RWPE1 (cell line): ENCODE data around the gene TMEM186.
"Not testable (repeated sequence)": the region's sequence is repeated elsewhere in the genome, so short reads cannot be mapped to it uniquely, and the experiment has no call there.

Experiments
- CTCF ChIA-PET: fragments of 350-600 bp; sonication (Branson Sonifier 250); formaldehyde crosslinking; extraction: SDS; loops from one replicate; lab custom pipeline; 2021; lab: Yijun Ruan, JAX
- POLR2A ChIA-PET: fragments of 400-600 bp; formaldehyde crosslinking; extraction: SDS; loops from one replicate; lab custom pipeline; 2020; ENCODE audit warnings: antibody characterized with exemption; ENCODE audit not compliant: low non-redundant PET; lab: Yijun Ruan, JAX
- DNase-seq: peaks from one replicate; pipeline ENCODE4 v3.0.0; 2012; ENCODE audit warnings: low spot score
- H3K27ac ChIP-seq: fragments of 450-650 bp; 2 replicates; pipeline ENCODE4 v1.5.1; 2017
- CTCF ChIP-seq: fragments of 450-650 bp; conservative IDR thresholded peaks from 2 replicates; pipeline ENCODE4 v1.5.1; 2017; ENCODE audit warnings: low read depth, mild to moderate bottlenecking

The TMEM186 gene

GRCh38 chr16:8808613-8809353 is 11.3 kb upstream of the TMEM186 start:
- no peak overlapping the region for H3K27ac ChIP-seq
- ChIA-PET CTCF (no interaction called here), POLR2A (no interaction called here)
- DNase-seq = no peak
- no peak for TF ChIP-seq CTCF

DNA sequence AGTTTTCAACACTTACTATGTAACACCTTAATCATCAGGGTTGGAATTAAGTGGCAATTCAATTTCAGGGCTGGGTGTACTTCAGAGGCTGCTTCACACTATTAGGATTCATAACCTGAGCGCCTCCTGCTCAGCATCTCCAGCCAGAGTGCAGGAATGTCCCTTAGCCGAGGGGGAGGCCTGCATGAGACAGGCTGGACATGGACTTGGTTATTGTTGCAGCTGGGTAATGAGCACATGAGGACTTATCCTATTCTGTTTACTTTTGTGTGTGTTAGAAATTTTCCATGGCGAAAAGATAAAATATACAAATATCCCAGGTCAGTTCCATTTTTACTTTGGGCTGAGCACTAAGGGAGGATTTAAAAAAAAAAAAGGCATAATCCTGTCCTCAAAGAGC is 10.6 kb upstream of the TMEM186 start:
- ChIA-PET CTCF (no interaction called here), POLR2A (no interaction called here)
- no peak for DNase-seq
- no peak for TF ChIP-seq CTCF
- no peak overlapping the region for H3K27ac ChIP-seq

GRCh38 chr16:8807189-8807588 is 9.8 kb upstream of the TMEM186 start:
- no peak overlapping the region for H3K27ac ChIP-seq
- DNase-seq = no peak
- no peak for TF ChIP-seq CTCF
- ChIA-PET POLR2A (no interaction called here), CTCF (no interaction called here)

DNA sequence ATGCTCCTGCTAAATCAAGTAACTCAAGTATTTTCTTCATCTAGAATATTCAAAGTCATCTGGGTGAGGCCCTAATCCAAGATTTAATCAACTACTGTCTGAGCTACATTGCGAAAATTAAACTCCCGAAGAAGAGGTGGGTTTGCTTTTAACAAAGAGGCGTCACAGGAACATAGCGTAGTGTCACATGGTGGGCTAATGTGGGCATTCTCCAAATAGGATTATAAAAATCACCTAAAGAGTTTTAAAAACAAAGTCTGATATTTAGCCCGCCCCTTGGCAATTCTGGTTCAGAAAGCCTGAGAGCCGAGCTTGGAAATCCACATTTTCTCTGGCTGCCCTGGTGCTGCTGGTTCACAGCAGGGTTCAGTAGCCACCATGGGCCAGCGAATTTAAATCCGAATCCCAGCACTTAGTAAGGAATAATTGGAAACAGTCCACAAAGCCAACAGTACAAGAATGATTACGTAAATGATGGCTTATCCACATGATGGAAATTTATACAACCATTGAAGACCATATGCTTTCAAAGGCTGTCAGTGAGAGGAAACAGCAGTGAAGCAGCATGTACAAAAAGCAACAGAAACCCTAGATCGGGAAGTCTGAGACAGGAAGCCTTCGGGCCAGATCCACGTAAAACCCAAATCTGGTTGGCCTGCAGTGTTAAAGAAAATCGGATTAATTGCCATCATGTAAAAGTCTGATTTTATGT is 9.0 kb upstream of the TMEM186 start:
- no peak for DNase-seq
- no peak for TF ChIP-seq CTCF
- ChIA-PET POLR2A (no interaction called here), CTCF (no interaction called here)
- no peak overlapping the region for H3K27ac ChIP-seq

GRCh38 chr16:8804313-8804712 is 6.9 kb upstream of the TMEM186 start:
- POLR2A ChIA-PET = no interaction called here
- DNase-seq = no peak

GRCh38 chr16:8803733-8804132 is 6.3 kb upstream of the TMEM186 start:
- POLR2A ChIA-PET, CTCF ChIA-PET, H3K27ac ChIP-seq, DNase-seq: not testable (repeated sequence)

More at GRCh38 chr16:8804313-8804712, 6.9 kb upstream of the TMEM186 start:
- no peak for TF ChIP-seq CTCF
- H3K27ac ChIP-seq = no peak overlapping the region
- CTCF ChIA-PET = no interaction called here

DNA sequence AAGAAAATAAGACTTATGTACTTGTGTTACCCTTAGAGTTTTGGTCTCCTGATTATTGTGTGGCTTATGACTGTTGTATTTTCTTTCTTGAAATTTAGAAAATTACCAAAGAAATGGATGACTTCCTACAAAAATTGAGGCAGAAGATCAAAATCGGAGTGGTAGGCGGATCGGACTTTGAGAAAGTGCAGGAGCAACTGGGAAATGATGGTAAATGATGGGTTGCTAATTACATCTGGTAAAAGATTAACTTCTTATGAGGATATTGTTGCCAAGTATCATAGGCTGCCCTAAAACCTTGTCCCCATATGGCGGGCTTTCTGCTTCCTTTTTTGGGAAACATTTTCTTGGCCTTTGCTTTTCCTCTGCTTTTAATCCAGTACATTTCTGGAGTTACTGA is 4.3 kb upstream of the TMEM186 start:
- DNase-seq = no peak
- CTCF ChIA-PET = no interaction called here
- no peak for TF ChIP-seq CTCF
- POLR2A ChIA-PET = no interaction called here
- no peak overlapping the region for H3K27ac ChIP-seq
